ENCODE results near the gene ANKFN1.
"Not testable (repeated sequence)": the region's sequence is repeated elsewhere in the genome, so short reads cannot be mapped to it uniquely, and the experiment has no call there.

ANKFN1 gene

GRCh38 chr17:56257075-56257474, 103.8 kb downstream of the ANKFN1 start:
- DNase-seq (ENCODE audit: low spot score in 2 of 2) (no peak), ATAC-seq (ENCODE audit: low read depth) (no peak)
- Mint-ChIP-seq H3K4me3 (no peak overlapping the region), H3K4me1 (no peaks in the 10 kb centered on the region), H3K27me3 (no peaks in the 10 kb centered on the region), H3K36me3 (no peaks in the 10 kb centered on the region), H3K9me3 (peaks cover 2% of the 10 kb centered on the region), H3K27ac (no peak overlapping the region)

GRCh38 chr17:56260376-56261002, 107.2 kb downstream of the ANKFN1 start:
- DNase-seq (ENCODE audit: low spot score in 2 of 2) (no peak), ATAC-seq (ENCODE audit: low read depth) (no peak)
- H3K27ac Mint-ChIP-seq = no peak overlapping the region

GRCh38 chr17:56262803-56263202, 109.5 kb downstream of the ANKFN1 start:
- Mint-ChIP-seq H3K9me3 (peaks cover 3% of the 10 kb centered on the region), H3K27ac (no peak overlapping the region), H3K36me3 (no peaks in the 10 kb centered on the region), H3K4me3 (no peak overlapping the region), H3K4me1 (no peaks in the 10 kb centered on the region), H3K27me3 (peaks cover 2% of the 10 kb centered on the region)
- no peak for ATAC-seq (ENCODE audit: low read depth)
- DNase-seq (ENCODE audit: low spot score in 2 of 2) = no peak

More at GRCh38 chr17:56260376-56261002, 107.2 kb downstream of the ANKFN1 start:
- Mint-ChIP-seq H3K36me3 (no peaks in the 10 kb centered on the region), H3K4me3 (no peak overlapping the region), H3K4me1 (no peaks in the 10 kb centered on the region), H3K9me3 (peaks cover 2% of the 10 kb centered on the region), H3K27me3 (no peaks in the 10 kb centered on the region)

- Mint-ChIP-seq H3K36me3 (no peaks in the 10 kb centered on the region), H3K4me3 (no peak overlapping the region), H3K9me3 (peaks cover 4% of the 10 kb centered on the region), H3K27me3 (peaks cover 4% of the 10 kb centered on the region), H3K4me1 (no peaks in the 10 kb centered on the region), H3K27ac (no peak overlapping the region)
- DNase-seq (ENCODE audit: low spot score in 2 of 2) = no peak
- no peak for ATAC-seq (ENCODE audit: low read depth)
Measured at GRCh38 chr17:56269556-56270389, 116.5 kb downstream of the ANKFN1 start.

- ATAC-seq (ENCODE audit: low read depth) = no peak
- DNase-seq (ENCODE audit: low spot score in 2 of 2) = no peak
- Mint-ChIP-seq H3K27me3 (peaks cover 3% of the 10 kb centered on the region), H3K4me3 (no peak overlapping the region), H3K36me3 (no peaks in the 10 kb centered on the region), H3K4me1 (no peaks in the 10 kb centered on the region), H3K27ac (no peak overlapping the region), H3K9me3 (peaks cover 2% of the 10 kb centered on the region)
Measured at GRCh38 chr17:56274491-56274890, 121.2 kb downstream of the ANKFN1 start.

GRCh38 chr17:56284482-56284881, 131.2 kb downstream of the ANKFN1 start:
- no peak overlapping the region for H3K4me3 Mint-ChIP-seq
- H3K9me3 Mint-ChIP-seq = no peaks in the 10 kb centered on the region
- H3K27ac Mint-ChIP-seq = no peak overlapping the region
- no peaks in the 10 kb centered on the region for H3K36me3 Mint-ChIP-seq
- no peaks in the 10 kb centered on the region for H3K4me1 Mint-ChIP-seq
- no peaks in the 10 kb centered on the region for H3K27me3 Mint-ChIP-seq
- ATAC-seq (ENCODE audit: low read depth) (no peak), DNase-seq (ENCODE audit: low spot score in 2 of 2) (no peak)

GRCh38 chr17:56288786-56289185, 135.5 kb downstream of the ANKFN1 start:
- H3K27ac Mint-ChIP-seq; H3K27me3 Mint-ChIP-seq; H3K4me3 Mint-ChIP-seq; DNase-seq (ENCODE audit: low spot score in 2 of 2); ATAC-seq (ENCODE audit: low read depth); H3K36me3 Mint-ChIP-seq; H3K9me3 Mint-ChIP-seq; H3K4me1 Mint-ChIP-seq: not testable (repeated sequence)

GRCh38 chr17:56289321-56289720, 136.0 kb downstream of the ANKFN1 start:
- DNase-seq (ENCODE audit: low spot score in 2 of 2) = no peak
- H3K36me3 Mint-ChIP-seq = no peaks in the 10 kb centered on the region
- H3K27ac Mint-ChIP-seq = no peak overlapping the region
- H3K9me3 Mint-ChIP-seq = peaks cover 2% of the 10 kb centered on the region
- ATAC-seq (ENCODE audit: low read depth) = no peak
- peaks cover 2% of the 10 kb centered on the region for H3K27me3 Mint-ChIP-seq
- H3K4me1 Mint-ChIP-seq = peaks cover 2% of the 10 kb centered on the region
- H3K4me3 Mint-ChIP-seq = no peak overlapping the region

GRCh38 chr17:56290101-56290801, 137.0 kb downstream of the ANKFN1 start:
- peak overlapping the region; percentile 47 for H3K4me3 Mint-ChIP-seq
- DNase-seq (ENCODE audit: low spot score in 2 of 2) (no peak), ATAC-seq (ENCODE audit: low read depth) (no peak)
- H3K36me3 Mint-ChIP-seq = no peaks in the 10 kb centered on the region
- H3K27ac Mint-ChIP-seq = no peak overlapping the region
- peaks cover 2% of the 10 kb centered on the region for H3K9me3 Mint-ChIP-seq
- H3K27me3 Mint-ChIP-seq = peaks cover 2% of the 10 kb centered on the region
- H3K4me1 Mint-ChIP-seq = peaks cover 2% of the 10 kb centered on the region

- H3K27me3 Mint-ChIP-seq = peaks cover 2% of the 10 kb centered on the region
- no peak overlapping the region for H3K27ac Mint-ChIP-seq
- H3K4me3 Mint-ChIP-seq = peak overlapping the region; percentile 47
- ATAC-seq (ENCODE audit: low read depth) = no peak
- peaks cover 2% of the 10 kb centered on the region for H3K9me3 Mint-ChIP-seq
- H3K4me1 Mint-ChIP-seq = peaks cover 2% of the 10 kb centered on the region
- no peak for DNase-seq (ENCODE audit: low spot score in 2 of 2)
- no peaks in the 10 kb centered on the region for H3K36me3 Mint-ChIP-seq
Measured at GRCh38 chr17:56290802-56291118, 137.5 kb downstream of the ANKFN1 start.

- no peak overlapping the region for H3K27ac Mint-ChIP-seq
- peaks cover 2% of the 10 kb centered on the region for H3K27me3 Mint-ChIP-seq
- H3K4me1 Mint-ChIP-seq = peaks cover 2% of the 10 kb centered on the region
- peaks cover 2% of the 10 kb centered on the region for H3K9me3 Mint-ChIP-seq
- DNase-seq (ENCODE audit: low spot score in 2 of 2) (no peak), ATAC-seq (ENCODE audit: low read depth) (no peak)
- H3K36me3 Mint-ChIP-seq = no peaks in the 10 kb centered on the region
- H3K4me3 Mint-ChIP-seq = no peak overlapping the region
Measured at GRCh38 chr17:56291226-56291805, 138.0 kb downstream of the ANKFN1 start.

- Mint-ChIP-seq H3K4me3 (no peak overlapping the region), H3K4me1 (peaks cover 2% of the 10 kb centered on the region), H3K27ac (no peak overlapping the region), H3K27me3 (peaks cover 3% of the 10 kb centered on the region), H3K36me3 (no peaks in the 10 kb centered on the region), H3K9me3 (peaks cover 2% of the 10 kb centered on the region)
- no peak for DNase-seq (ENCODE audit: low spot score in 2 of 2)
- no peak for ATAC-seq (ENCODE audit: low read depth)
Measured at GRCh38 chr17:56292010-56292409, 138.7 kb downstream of the ANKFN1 start.

- ATAC-seq (ENCODE audit: low read depth) = no peak
- peaks cover 2% of the 10 kb centered on the region for H3K9me3 Mint-ChIP-seq
- no peak for DNase-seq (ENCODE audit: low spot score in 2 of 2)
- peaks cover 3% of the 10 kb centered on the region for H3K27me3 Mint-ChIP-seq
- H3K27ac Mint-ChIP-seq = no peak overlapping the region
- no peaks in the 10 kb centered on the region for H3K36me3 Mint-ChIP-seq
- peaks cover 2% of the 10 kb centered on the region for H3K4me1 Mint-ChIP-seq
- H3K4me3 Mint-ChIP-seq = no peak overlapping the region
Measured at GRCh38 chr17:56292578-56292977, 139.3 kb downstream of the ANKFN1 start.

GRCh38 chr17:56297184-56297583, 143.9 kb downstream of the ANKFN1 start:
- H3K27me3 Mint-ChIP-seq = peaks cover 3% of the 10 kb centered on the region
- H3K4me1 Mint-ChIP-seq = no peaks in the 10 kb centered on the region
- no peaks in the 10 kb centered on the region for H3K9me3 Mint-ChIP-seq
- DNase-seq (ENCODE audit: low spot score in 2 of 2) = no peak
- ATAC-seq (ENCODE audit: low read depth) = no peak
- no peak overlapping the region for H3K4me3 Mint-ChIP-seq
- no peaks in the 10 kb centered on the region for H3K36me3 Mint-ChIP-seq
- H3K27ac Mint-ChIP-seq = no peak overlapping the region

Data from memory B cell (primary cell).